ENCODE measurements around the gene TCF12.

TCF12 gene

DNA sequence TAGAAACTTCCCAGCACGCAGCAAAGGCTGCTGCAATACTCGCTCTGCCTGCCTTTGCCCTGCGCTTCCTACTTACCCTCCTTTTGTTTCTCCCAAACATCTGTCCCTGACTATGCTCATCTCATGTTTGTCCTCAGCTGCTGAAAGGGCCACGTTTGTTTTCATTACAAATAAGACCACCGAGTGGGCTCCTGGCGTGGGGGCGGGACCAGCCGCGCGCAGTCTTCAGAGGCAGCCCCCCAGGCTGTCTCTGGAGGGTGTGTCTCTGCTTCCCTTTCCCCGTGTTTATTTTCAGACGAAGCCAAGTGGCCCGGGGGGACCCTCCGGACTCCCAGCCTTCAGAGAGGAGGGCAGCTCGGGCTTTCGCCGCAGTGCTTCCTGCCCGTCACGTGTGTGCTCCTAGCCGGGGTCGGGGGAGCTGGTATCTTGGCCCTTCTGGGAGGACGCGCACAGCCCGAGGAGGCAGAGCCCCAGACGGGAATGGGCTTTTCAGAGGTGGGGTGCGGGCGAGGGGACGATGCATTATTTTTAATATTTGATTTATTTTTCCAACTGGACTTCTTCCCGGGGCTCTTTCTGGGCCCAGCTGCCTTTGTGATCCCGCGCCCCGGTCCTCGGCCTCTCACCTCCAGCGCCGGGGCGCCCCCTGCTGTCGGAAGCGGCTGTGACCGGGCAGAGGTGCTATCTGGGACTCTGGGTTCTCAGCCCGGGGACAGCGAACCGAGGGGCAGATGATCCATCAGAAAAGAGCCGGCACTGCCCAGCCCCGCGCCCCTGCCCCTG, 387.9 kb downstream of the TCF12 start:
- DNase-seq = peak; percentile 88

DNA sequence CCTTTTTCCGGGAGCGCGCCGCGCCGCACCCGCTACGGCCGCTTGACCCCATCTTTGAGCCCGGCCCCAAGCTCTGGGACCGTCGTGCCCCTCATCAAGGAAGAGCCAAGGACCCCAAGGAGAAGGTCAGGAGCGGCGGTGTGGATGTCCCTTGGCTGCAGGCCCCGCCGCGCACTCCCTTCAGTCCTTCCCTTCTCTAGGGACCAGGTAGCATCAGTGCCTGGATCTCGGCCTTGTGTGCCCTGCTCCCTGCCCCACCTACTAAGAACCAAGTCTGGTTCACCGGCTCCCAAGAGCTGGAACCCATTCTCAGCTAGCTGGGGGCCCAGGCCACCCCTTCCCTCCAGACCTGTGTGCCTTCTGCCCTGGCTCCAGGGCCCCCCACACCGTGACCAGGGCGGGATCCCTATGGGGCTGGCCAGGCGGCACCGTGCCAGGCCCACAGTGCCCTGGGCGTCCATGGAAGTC, 388.5 kb downstream of the TCF12 start:
- DNase-seq = no peak

DNA sequence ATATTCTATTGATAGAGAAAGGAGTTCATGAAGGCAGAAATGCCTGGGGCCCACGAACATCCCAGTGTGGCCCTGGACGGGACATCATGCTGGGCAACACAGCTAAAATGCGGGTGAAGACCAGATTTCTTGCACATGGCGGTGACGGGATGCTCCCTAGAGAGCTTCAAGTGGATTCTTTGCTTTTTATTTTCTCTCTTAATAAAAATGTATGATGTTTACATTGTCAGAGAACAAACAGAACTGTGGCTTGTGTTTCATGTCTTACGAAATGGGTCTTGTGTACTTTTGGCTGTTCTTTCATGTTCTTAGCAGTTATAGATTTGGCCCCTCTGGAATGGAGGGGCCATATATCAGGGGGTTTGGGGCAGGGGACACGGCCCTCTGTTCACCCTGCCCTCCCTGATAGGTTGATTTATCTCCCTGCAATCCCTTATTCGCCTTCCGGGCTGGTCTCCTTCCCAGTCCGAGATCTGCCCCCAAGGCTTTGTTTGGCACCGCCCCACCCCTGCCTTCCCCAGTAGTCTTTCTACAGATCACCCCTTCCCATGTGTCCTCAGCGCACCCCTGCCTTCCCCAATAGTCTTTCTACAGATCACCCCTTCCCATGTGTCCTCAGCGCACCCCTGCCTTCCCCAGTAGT, 389.2 kb downstream of the TCF12 start:
- no peak for DNase-seq

DNA sequence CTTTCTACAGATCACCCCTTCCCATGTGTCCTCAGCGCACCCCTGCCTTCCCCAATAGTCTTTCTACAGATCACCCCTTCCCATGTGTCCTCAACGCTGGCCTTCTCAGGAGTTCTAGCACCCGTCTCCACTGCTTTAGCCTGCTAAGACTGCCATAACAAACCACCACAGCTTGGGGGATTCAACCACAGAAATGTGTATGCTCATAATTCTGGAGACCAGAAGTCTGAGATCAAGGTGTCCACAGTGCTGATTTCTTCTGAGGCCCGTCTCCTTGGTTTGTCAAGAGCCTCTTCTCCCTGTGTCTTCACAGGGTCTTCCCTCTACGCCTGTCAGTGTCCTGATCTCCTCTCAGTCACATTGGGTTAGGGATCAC, 389.7 kb downstream of the TCF12 start:
- no peak for DNase-seq

- DNase-seq = peak; percentile 38
Measured at GRCh38 chr15:57309856-57310760, 391.7 kb downstream of the TCF12 start.

GRCh38 chr15:57310876-57311275, 392.4 kb downstream of the TCF12 start:
- DNase-seq = no peak

DNA sequence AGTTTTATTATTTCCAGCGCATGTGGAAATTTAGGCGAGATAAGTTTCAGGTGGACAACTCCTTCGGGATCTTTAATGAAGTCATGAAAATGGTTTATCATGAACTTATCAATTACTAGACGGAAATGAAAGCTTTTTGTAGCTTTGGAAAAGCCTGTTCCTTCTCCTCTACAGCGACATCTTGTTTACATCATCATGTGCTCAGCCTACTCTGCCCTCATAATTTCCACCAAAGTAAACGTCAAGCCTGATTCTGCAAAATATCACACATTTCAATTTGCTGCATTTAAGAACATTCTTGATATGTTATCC, 393.5 kb downstream of the TCF12 start:
- no peak for DNase-seq

- peak; percentile 82 for DNase-seq
Measured at GRCh38 chr15:57312318-57313133, 394.1 kb downstream of the TCF12 start.

DNA sequence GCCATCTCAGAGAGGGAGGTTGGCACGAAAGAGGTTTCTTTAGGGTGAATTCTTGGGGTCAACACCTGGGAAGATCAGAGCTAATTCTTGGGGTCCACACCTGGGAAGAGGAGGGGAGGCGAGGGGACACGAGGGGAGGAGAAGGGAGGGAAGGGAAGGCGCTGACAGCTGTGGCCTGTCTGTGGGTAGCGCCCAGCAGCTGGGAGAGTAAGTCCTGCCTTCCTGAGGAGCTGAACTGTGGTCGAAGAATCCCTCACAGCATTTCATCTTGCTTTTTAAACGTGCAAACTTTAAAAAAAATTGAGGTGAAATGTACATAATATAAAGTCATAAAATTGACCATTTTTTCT, 394.7 kb downstream of the TCF12 start:
- DNase-seq = peak; percentile 29

GRCh38 chr15:57314221-57314620, 395.8 kb downstream of the TCF12 start:
- DNase-seq = no peak

GRCh38 chr15:57316451-57316850, 398.0 kb downstream of the TCF12 start:
- DNase-seq = no peak

GRCh38 chr15:57319226-57319918, 400.9 kb downstream of the TCF12 start:
- no peak for DNase-seq

DNA sequence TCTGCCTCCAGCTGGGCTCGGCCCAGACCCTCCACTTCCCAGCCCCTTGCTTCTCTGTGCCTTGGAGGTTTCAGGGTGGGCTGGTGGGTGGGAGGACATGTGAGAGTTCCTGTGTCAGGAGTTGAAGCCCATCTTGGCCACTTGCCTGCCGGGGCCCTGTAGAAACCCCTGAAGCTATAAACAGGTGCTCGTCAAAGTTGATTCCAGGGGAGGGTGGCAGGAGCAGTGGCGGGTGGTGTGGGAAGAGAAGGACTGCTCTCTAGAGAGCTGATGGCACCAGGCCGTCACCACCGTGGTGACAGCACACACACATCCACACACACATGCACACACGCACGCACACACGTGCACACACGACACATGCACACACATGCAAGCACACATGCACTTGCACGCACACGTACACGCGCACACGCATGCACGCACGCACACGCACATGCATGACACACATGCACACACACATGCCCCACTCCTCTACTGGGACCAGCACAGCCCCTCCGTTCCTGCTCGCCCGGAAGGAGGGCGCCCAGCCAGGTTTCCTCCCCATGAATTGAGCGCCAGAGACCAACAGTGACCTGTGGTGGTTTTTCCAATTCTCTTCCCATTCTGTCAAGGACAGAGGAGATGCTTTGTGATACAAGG, 401.6 kb downstream of the TCF12 start:
- DNase-seq = no peak

- peak; percentile 67 for DNase-seq
Measured at GRCh38 chr15:57320631-57321220, 402.3 kb downstream of the TCF12 start.

DNA sequence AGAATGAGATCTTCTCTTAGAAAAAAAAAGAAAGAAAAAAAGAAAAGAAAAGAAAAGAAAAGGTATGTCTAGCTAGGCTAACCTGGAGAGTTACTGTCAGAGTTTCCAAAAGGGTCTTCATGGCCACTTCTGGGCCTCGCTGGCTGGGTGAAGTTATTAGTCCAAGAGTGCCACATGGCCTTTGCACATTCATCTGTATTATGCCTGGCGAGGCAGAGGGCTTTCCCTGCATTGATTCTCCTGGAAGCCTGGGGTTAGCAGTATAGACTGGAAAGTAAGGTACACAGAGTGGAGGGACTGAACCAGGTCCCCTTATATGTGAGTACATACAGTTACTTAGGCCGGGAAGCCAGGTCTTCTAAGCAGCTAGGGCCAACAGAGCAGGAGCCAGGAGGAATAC, 403.0 kb downstream of the TCF12 start:
- no peak for DNase-seq

DNA sequence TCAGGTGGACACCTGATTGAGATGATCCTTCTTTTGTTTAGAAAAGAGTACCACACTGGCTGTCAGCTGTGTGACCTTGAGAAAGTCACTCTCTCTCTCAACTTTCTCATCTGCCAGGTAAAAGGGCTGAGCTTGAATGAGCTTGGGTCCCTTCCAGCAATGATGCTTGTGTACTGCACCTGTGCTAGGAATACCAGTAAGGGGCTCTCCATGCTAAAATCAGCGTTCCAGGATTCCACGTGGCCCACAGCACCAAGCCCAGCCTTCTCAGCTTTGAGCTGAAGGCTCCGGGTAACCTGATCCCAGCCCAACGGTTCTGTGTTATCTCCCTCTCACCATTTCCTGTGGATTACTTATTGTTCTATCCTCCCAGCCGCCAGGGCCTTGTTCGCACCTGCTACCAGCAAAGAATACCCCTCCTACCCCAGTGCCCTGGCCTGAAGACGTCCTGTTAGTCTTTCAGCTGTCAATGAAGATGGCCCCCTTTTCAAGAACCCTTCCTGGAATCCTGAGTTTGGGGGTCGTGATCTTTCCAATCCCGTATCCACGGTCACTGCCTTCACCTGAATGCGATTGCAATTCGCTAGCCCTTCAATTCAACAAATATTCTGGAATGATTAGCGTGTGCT, 403.6 kb downstream of the TCF12 start:
- DNase-seq = no peak

DNA sequence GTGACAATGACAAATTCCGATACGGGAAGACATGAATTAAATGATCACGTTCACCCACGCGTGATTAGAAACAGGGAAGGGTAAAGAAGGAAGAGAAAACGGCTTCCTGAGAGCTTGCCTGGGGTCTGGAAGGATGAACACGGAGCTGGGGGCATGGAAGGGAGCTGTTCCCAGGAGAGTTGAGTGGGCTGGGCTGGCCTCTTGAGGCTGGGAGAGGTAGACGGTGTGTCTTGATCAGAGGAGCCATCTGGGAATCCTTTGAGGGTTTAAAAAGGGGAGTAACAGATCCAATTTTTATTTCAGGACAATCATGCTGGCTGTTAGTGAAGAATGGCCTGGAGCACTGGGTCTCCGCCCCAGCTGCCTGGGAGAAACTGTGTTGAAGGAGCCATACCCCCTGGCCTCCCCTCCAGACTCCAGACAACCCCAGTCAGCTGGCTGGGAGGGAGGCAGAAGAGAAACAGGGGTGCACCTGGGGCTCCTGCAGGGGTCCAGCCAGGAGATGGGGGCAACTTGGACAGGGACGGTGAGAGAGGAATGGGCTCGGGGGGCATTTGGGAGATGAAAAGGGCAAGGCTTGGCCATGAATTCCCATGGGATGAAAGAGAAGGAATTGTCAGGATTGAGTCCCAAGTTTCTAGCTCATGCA, 404.3 kb downstream of the TCF12 start:
- DNase-seq = no peak

DNA sequence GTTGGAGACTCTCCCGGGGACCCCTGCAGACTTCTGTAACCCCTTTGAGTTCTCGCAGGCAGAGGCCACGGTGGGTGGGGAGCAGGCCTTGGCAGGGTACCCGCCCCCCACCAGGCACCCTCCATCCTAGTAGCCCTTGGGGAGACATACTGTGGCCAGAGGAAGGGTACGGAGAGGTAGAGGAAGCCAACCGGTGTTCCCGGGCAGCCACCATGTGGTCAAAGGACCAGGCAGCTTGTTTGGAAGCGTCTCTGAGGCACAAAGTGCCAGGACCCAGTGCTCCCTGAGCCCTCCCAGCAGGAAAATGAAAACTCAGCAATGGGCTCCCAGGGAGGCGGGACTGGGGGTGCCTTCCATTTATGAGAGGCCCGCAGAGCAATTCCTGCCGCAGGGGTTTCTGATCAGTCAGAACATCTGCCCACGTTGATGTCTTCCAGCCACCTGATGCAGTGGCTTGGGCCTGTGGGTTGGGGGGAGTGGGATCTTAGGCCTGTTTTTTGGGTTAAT, 404.9 kb downstream of the TCF12 start:
- no peak for DNase-seq

DNA sequence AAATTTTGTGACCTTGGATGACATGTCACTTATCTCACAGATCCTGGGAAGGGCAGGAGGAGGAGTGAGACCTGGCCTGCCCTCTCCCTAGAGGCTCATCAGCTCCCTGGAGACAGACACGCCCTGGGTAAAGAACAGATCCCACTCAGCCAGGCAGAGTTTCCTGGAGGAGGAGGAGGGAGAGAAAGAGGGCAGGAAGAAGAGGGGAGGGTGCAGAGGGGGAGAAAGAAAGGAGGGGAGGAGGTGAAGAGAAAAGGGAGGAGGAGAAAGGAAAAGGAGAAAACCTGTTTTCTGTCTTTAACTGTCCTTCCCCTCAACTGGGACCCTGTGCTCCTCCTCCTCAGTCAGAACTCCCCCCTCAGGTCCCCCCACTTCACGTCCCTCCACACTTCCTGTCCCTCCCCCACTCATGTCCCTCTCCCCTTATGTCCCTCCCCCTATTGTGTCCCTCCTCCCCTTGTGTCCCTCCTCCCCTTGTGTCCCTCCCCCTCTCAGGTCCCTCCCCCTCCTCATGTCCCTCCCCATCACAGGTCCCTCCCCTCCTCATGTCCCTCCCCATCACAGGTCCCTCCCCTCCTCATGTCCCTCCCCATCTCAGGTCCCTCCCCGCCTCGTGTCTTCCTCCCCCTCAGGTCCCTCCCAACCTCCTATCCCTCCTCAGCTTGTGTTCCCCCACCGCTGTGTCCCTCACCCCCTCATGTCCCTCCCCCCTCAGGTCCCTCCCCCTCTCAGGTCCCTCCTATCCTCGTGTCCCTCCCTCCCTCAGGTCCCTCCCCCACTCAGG, 405.6 kb downstream of the TCF12 start:
- DNase-seq = peak; percentile 58

Data from right hindlimb (tissue), 1 donor.